Tibial nerve (tissue), 4 donors: Measurements from ENCODE around the gene SMAD6.

ENCODE experiments used
- EP300 ChIP-seq, 2 donors: sonication (generic); formaldehyde crosslinking; IDR thresholded peaks; one replicate each; pipeline ENCODE4 v1.6.1; 2017; ENCODE audit warnings: antibody characterized with exemption in 2 of 2, mild to moderate bottlenecking in 1 of 2
- POLR2A ChIP-seq, 2 donors: fragments of 450-650 bp; IDR thresholded peaks; one replicate each; pipeline ENCODE4 v1.6.1; 2017; ENCODE audit warnings: antibody characterized with exemption in 2 of 2, mild to moderate bottlenecking in 2 of 2, moderate library complexity in 2 of 2
- TF ChIP-seq, protein P1 (sequence below), 5 experiments: fragments of 200-600 bp in 3 of 5; fragments of 450-650 bp in 2 of 5; sonication (generic) in 3 of 5; IDR thresholded peaks; one replicate each; pipeline ENCODE4 v1.5.1; 2016 to 2019; ENCODE audit warnings: antibody characterized with exemption in 5 of 5, mild to moderate bottlenecking in 3 of 5, moderate library complexity in 2 of 5

DNA sequence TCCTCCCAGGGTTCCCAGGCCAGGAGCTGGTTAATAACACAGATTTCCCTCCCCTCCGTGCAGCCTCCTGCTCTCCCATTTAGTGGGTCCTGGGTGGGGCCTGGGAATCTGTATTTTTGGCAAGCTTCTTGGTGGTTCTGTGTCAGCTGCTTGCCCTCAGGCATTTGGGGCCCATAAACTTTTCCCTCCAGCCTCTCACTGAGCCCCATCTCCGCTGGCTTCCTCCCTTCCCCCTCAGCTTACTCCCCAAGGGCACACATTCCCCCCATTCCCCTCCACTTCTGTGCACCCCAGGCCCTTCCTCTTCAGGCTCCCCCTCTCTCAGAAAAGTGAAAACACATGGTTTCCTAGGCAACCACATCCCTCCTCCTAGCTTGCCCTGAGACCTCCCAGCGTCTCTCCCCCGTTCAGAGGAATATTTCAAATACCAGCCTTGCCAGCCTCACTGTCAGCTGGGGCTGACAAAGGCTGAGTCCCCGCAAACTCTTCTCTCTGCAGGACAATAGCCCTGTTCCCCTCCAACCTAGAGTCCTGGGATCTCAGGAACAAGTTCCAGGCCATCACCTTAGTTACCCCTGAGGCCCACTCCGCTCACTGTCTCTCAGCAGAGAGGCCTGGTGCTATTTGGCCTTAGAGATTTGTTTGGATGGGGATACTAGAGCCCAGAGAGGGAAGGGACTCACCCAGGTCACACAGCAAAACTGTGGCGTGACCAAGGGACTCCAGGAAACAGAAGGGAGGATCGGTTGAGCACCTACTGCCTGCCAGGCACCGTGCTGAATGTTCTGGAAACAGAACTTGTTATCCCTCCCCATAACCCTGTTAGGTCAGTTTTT, 44.6 kb upstream of the SMAD6 start:
- TF ChIP-seq, protein P1, sequence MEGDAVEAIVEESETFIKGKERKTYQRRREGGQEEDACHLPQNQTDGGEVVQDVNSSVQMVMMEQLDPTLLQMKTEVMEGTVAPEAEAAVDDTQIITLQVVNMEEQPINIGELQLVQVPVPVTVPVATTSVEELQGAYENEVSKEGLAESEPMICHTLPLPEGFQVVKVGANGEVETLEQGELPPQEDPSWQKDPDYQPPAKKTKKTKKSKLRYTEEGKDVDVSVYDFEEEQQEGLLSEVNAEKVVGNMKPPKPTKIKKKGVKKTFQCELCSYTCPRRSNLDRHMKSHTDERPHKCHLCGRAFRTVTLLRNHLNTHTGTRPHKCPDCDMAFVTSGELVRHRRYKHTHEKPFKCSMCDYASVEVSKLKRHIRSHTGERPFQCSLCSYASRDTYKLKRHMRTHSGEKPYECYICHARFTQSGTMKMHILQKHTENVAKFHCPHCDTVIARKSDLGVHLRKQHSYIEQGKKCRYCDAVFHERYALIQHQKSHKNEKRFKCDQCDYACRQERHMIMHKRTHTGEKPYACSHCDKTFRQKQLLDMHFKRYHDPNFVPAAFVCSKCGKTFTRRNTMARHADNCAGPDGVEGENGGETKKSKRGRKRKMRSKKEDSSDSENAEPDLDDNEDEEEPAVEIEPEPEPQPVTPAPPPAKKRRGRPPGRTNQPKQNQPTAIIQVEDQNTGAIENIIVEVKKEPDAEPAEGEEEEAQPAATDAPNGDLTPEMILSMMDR (IDR thresholded peaks at IDR 0.05): no peak
- TF ChIP-seq POLR2A (IDR thresholded peaks at IDR 0.05) (no peak), EP300 (IDR thresholded peaks at IDR 0.05) (no peak)
